Chondrocyte (in vitro differentiated cells): ENCODE data around the gene TEAD1. TPM values are rescaled to one million over a fixed set of nuclear protein-coding genes. Genes with fewer than 3 reads are reported as not detected.

Source experiments
- DNase-seq: peaks from one replicate; pipeline ENCODE4 v3.0.0; 2021; ENCODE audit warnings: mixed read lengths, low spot score
- H3K27ac Mint-ChIP-seq: one replicate; pipeline ENCODE4 v1.8.0; 2021; ENCODE audit warnings: mild to moderate bottlenecking, moderate library complexity, mixed read lengths; ENCODE audit not compliant: unreplicated experiment
- H3K27me3 Mint-ChIP-seq: 2 replicates; pipeline ENCODE4 v1.8.0; 2021; ENCODE audit warnings: low read depth, mixed read lengths
- H3K36me3 Mint-ChIP-seq: 2 replicates; pipeline ENCODE4 v1.8.0; 2021; ENCODE audit warnings: low read depth, mixed read lengths
- H3K4me1 Mint-ChIP-seq: 2 replicates; pipeline ENCODE4 v1.8.0; 2021; ENCODE audit warnings: low read depth, mild to moderate bottlenecking, mixed read lengths
- H3K4me3 Mint-ChIP-seq: one replicate; pipeline ENCODE4 v1.8.0; 2021; ENCODE audit warnings: mild to moderate bottlenecking, moderate library complexity, mixed read lengths; ENCODE audit not compliant: unreplicated experiment
- H3K9me3 Mint-ChIP-seq: 2 replicates; pipeline ENCODE4 v1.8.0; 2021; ENCODE audit warnings: low read depth, mixed read lengths
- CTCF ChIP-seq: fragments of 200-600 bp; sonication (generic); IDR thresholded peaks from 2 replicates; pipeline ENCODE4 v1.5.0; 2021; ENCODE audit warnings: antibody characterized with exemption, mild to moderate bottlenecking, moderate library complexity
- total RNA-seq: library from RNA; stranded (reverse); gene quantifications from 3 replicates; pipeline ENCODE4 v1.2.1, GENCODE V29; 2021

Gene TEAD1
- total RNA-seq, 1 donor from 2014 or later: 137 TPM

DNA sequence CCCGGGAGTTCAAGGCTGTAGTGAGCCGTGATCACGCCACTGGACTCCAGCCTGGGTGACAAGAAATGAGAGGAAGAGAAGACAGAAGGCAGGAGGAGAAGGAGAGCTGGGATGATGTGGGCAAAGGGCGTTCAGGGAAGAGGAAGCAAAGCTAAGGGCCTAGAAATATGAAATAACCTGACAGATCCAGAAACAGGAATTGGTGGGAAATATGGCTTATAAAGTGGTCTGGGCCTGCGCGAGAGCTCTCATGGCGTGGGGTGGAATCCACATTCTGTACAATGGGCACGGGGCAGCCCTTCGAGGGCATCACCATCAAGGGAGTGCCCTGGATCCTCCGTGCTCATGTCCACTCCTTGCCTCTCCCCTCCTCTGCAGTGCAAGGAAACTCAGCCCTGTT is 288.1 kb downstream of the TEAD1 start:
- Mint-ChIP-seq H3K9me3 (no peaks in the 10 kb centered on the region), H3K27me3 (peaks cover 10% of the 10 kb centered on the region), H3K36me3 (no peaks in the 10 kb centered on the region), H3K4me1 (no peaks in the 10 kb centered on the region), H3K27ac (no peak overlapping the region), H3K4me3 (no peak overlapping the region)
- no peak for DNase-seq
- TF ChIP-seq CTCF: no peak

DNA sequence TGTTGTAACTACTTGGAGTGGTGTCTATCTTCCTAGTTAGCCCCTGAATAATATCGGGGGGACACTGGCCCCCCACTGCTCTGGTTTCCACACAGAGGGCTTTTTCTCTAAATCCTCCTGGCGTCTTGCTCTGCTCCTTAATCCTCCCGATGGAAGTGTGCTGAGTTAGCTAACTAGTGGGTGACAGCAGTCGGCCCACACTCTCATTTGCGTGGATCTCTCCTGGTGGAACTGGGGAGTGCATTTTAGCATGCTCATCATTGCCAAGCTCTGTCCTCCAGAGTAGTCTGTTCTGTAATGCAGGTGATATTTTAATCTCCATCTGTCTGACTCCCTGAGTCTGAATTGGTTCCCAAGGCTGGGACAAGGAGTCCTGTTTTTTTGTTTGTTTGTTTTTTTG is 288.8 kb downstream of the TEAD1 start:
- H3K9me3 Mint-ChIP-seq: no peaks in the 10 kb centered on the region
- TF ChIP-seq CTCF: no peak
- no peak overlapping the region for H3K4me3 Mint-ChIP-seq
- H3K36me3 Mint-ChIP-seq: no peaks in the 10 kb centered on the region
- DNase-seq: no peak
- H3K4me1 Mint-ChIP-seq: no peaks in the 10 kb centered on the region
- peaks cover 10% of the 10 kb centered on the region for H3K27me3 Mint-ChIP-seq
- no peak overlapping the region for H3K27ac Mint-ChIP-seq

DNA sequence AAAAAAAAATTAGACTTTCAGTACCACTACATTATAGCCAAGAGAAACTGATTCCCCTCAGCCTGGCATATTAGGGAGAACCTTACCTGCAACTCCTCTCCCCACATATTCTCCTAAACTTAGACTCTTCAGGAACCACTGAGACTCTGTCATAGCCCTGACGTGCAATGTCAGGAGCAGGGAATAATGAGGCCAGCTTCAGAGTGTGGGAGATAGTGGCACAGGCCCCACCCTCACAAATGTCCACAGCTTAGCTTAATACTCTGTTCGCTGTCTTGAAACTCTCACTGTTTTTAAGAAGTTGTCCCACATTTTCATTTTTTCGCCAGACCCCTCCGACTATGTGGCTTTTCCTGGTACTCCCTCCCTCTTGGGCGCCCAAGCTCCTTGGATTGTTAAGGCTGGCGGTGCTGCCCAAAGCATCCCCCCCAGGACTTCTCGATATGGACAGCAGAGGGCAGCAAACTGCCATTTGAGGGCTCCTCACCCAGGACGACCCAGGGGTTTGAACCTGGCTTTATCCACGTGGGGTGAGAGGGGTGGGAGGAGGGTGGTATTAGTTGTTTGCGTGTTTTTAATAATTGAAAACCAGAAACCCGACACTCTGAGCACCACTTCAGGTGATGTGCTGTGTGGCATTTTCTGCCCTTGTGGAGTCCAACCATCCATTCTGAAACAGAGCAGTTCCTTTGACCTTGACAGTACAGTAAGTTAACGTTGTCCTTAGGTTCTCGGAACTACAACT is 289.7 kb downstream of the TEAD1 start:
- no peak for DNase-seq
- Mint-ChIP-seq H3K4me1 (no peaks in the 10 kb centered on the region), H3K9me3 (no peaks in the 10 kb centered on the region), H3K27me3 (peaks cover 10% of the 10 kb centered on the region), H3K4me3 (no peak overlapping the region), H3K27ac (no peak overlapping the region), H3K36me3 (no peaks in the 10 kb centered on the region)
- TF ChIP-seq CTCF: peak; percentile 99

- no peaks in the 10 kb centered on the region for H3K4me1 Mint-ChIP-seq
- no peak for TF ChIP-seq CTCF
- H3K27me3 Mint-ChIP-seq: peaks cover 10% of the 10 kb centered on the region
- H3K9me3 Mint-ChIP-seq: no peaks in the 10 kb centered on the region
- H3K4me3 Mint-ChIP-seq: no peak overlapping the region
- no peak for DNase-seq
- H3K27ac Mint-ChIP-seq: no peak overlapping the region
- H3K36me3 Mint-ChIP-seq: no peaks in the 10 kb centered on the region
Observed at GRCh38 chr11:12964650-12965049, 290.4 kb downstream of the TEAD1 start.

GRCh38 chr11:12966002-12966401 is 291.8 kb downstream of the TEAD1 start:
- Mint-ChIP-seq H3K36me3 (no peaks in the 10 kb centered on the region), H3K27ac (no peak overlapping the region), H3K27me3 (peaks cover 10% of the 10 kb centered on the region), H3K9me3 (no peaks in the 10 kb centered on the region), H3K4me1 (no peaks in the 10 kb centered on the region), H3K4me3 (no peak overlapping the region)
- TF ChIP-seq CTCF: no peak
- no peak for DNase-seq
